Aorta (tissue), 5 donors: ENCODE measurements around the gene ADAMTSL1. TPM values are rescaled to one million over a fixed set of nuclear protein-coding genes. Genes with fewer than 3 reads are reported as not detected.

Source experiments
- ATAC-seq: fragments of 200-7000 bp; cut with Tn5 transposase; one replicate; pipeline ENCODE4 v1.9.1; 2022; ENCODE audit warnings: moderate library complexity; ENCODE audit not compliant: low FRiP score
- DNase-seq, 2 donors: peaks; one replicate each; pipeline ENCODE4 v3.0.0-alpha.2; 2020
- H3K27ac ChIP-seq, 2 donors: one replicate each; pipeline ENCODE4 v1.5.1; 2013; ENCODE audit warnings: low read length in 2 of 2, mild to moderate bottlenecking in 2 of 2, moderate library complexity in 2 of 2, control low read depth in 1 of 2, inconsistent platforms in 1 of 2, low read depth in 1 of 2
- H3K27me3 ChIP-seq, 2 donors: one replicate each; pipeline ENCODE4 v1.6.1; 2013; ENCODE audit warnings: control low read depth in 1 of 2, low read length in 1 of 2, mild to moderate bottlenecking in 1 of 2, moderate library complexity in 1 of 2; ENCODE audit not compliant: insufficient read depth in 2 of 2, control insufficient read depth in 1 of 2
- H3K36me3 ChIP-seq, 2 donors: one replicate each; pipeline ENCODE4 v1.6.1; 2013; ENCODE audit warnings: control low read depth in 1 of 2, low read length in 1 of 2, mild to moderate bottlenecking in 1 of 2; ENCODE audit not compliant: insufficient read depth in 2 of 2, control insufficient read depth in 1 of 2
- H3K4me1 ChIP-seq, 2 donors: one replicate each; pipeline ENCODE4 v1.6.1; 2013; ENCODE audit warnings: low read length in 2 of 2, control low read depth in 1 of 2, mild to moderate bottlenecking in 1 of 2, moderate library complexity in 1 of 2; ENCODE audit not compliant: insufficient read depth in 2 of 2, control insufficient read depth in 1 of 2
- H3K4me3 ChIP-seq, 2 donors: one replicate each; pipeline ENCODE4 v1.5.1; 2013; ENCODE audit warnings: low read length in 2 of 2, control low read depth in 1 of 2, mild to moderate bottlenecking in 1 of 2
- H3K9me3 ChIP-seq: one replicate; pipeline ENCODE4 v1.6.1; 2013; ENCODE audit warnings: mild to moderate bottlenecking, low read length; ENCODE audit not compliant: control insufficient read depth
- WGBS, 2 donors: extraction: QIAGEN DNeasy Blood & Tissue Kit; methylation state at CpG; one replicate each; pipeline ENCODE4 v1.1.7; 2013; 5-methylcytosine and 5-hydroxymethylcytosine counted together
- intact Hi-C, 2 donors: fragments of 100-400 bp; cut with DNase I; formaldehyde crosslinking; loops; one replicate each; pipeline versions ENCODE4 v1.14.2 to v1.15.0; 2022
- polyA plus RNA-seq, 2 donors: library from polyadenylated mRNA; stranded (reverse); fragments of 200-250 nt; gene quantifications; one replicate each; pipeline ENCODE4 v1.2.3, GENCODE V29; 2013
- total RNA-seq, 2 donors: library from RNA; stranded (reverse); fragmentation: NEBNext Ultra II Directional; extraction: Animal tissue kit (Norgen Biotek cat#: 25700); gene quantifications; one replicate each; pipeline ENCODE4 v1.2.1, GENCODE V29; 2021
- donor health status: healthy with polysubstance abuse.
- donor health status: Bipolar disorder and iron deficiency.
- donor health status: DM: no; HTN: no; CAD: no.
- donor health status: DM: no; HTN: no; CAD: no.
- donor health status: DM: yes; HTN: yes; CAD: no.

The ADAMTSL1 gene
- total and polyA plus RNA-seq, 4 donors: 6.6 to 54.2 (median 30.0) TPM

DNA sequence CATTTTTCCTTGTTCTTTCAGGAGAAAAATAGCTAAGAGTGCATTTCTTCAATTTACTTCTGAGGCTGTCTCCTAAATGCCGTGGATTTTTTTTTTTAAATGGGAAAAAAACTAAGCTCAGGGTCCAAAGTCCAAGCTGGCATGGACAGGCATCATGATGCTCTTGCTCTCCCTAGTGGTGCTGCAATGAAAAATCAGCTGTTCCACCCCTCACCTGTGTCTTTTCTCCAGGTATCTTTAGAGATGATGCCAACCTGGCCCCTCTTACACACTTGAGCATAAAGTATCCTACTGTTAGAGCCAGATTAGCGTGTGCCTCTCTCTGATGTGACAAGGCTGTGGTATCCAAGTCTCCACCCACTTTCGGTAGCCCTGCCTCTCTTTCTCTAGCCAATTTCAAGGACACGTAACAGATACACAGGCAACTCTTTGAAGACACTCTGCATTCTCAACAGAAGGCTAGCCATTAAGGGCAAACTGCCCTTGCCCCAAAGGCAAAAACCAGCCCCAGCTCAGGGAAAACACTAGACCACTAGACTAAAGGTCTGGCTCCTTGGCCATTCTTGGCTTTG is 350.2 kb downstream of the ADAMTSL1 start:
- DNase-seq: no peak

DNA sequence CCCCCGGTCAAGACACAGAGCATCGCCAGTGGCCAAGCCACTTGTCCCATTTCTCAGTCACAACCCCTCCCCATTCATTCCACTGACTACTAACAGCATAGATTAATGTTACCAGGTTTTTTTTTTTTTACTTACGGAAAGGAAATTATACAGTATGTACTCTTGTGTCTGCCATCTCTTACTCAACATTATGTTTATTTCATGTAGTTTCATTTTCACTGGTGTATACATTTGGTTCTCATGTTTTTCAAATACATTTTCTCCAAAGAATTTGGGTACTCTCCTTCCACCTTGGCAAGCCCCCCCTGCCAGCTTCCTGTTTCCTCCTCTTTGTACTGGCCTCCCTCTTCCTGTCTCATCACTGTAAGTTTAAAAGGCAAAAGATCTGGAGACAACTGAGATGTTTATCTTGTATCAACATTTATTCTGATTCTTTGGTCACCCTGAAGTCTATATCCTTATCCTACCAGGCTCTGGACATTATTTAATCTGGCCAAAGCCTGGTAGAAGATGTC is 351.8 kb downstream of the ADAMTSL1 start:
- ATAC-seq (no peak), DNase-seq (no peak)
- Histone ChIP-seq H3K4me3 (no peak overlapping the region), H3K4me1 (no peaks in the 10 kb centered on the region), H3K27me3 (no peaks in the 10 kb centered on the region), H3K36me3 (peaks cover 2 to 5% of the 10 kb centered on the region in 2 donors), H3K27ac (no peak overlapping the region), H3K9me3 (no peaks in the 10 kb centered on the region)
- intact Hi-C loops: no loop called here
- WGBS, 2 donors: 95 to 98% methylated on average over 3 of the region's 3 CpGs

More for the DNA sequence above, 350.2 kb downstream of the ADAMTSL1 start:
- H3K9me3 ChIP-seq: no peaks in the 10 kb centered on the region
- H3K4me1 ChIP-seq: no peaks in the 10 kb centered on the region
- no peak overlapping the region for H3K4me3 ChIP-seq
- no peak for ATAC-seq
- intact Hi-C loops: no loop called here
- H3K27ac ChIP-seq: no peak overlapping the region
- H3K27me3 ChIP-seq: no peaks in the 10 kb centered on the region
- WGBS, 2 donors: 88 to 92% methylated on average over 4 of the region's 4 CpGs
- H3K36me3 ChIP-seq: peaks cover 0 to 1% of the 10 kb centered on the region in 2 donors

DNA sequence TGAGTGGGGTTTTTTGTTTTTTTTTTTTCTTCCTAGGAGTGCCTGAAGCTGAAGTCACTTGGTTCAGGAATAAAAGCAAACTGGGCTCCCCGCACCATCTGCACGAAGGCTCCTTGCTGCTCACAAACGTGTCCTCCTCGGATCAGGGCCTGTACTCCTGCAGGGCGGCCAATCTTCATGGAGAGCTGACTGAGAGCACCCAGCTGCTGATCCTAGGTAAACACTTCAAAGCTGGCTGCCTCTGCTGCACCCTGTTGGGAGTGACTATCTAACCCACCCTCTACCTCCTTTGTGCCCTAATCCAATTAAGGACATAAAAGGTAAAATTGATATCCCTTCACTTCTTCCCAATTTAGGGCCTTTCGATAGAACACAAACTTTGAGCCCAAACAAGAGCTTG is 352.3 kb downstream of the ADAMTSL1 start:
- WGBS, 2 donors: 94 to 96% methylated on average over 6 of the region's 6 CpGs
- ATAC-seq (no peak), DNase-seq (no peak)
- Histone ChIP-seq H3K4me1 (no peaks in the 10 kb centered on the region), H3K4me3 (no peak overlapping the region), H3K27ac (no peak overlapping the region), H3K27me3 (no peaks in the 10 kb centered on the region), H3K9me3 (no peaks in the 10 kb centered on the region), H3K36me3 (peaks cover 2 to 4% of the 10 kb centered on the region in 2 donors)
- intact Hi-C loops: no loop called here

- WGBS, 2 donors: 82 to 84% methylated on average over 3 of the region's 3 CpGs
- DNase-seq (no peak), ATAC-seq (no peak)
- H3K36me3 ChIP-seq: peaks cover 2 to 3% of the 10 kb centered on the region in 2 donors
- H3K4me1 ChIP-seq: no peaks in the 10 kb centered on the region
- H3K27ac ChIP-seq: no peak overlapping the region
- H3K9me3 ChIP-seq: no peaks in the 10 kb centered on the region
- intact Hi-C loops: no loop called here
- no peak overlapping the region for H3K4me3 ChIP-seq
- H3K27me3 ChIP-seq: no peaks in the 10 kb centered on the region
Measured at GRCh38 chr9:18829066-18829465, 355.1 kb downstream of the ADAMTSL1 start.

GRCh38 chr9:18829873-18830272 is 355.9 kb downstream of the ADAMTSL1 start:
- DNase-seq: no peak
- intact Hi-C loops: no loop called here
- 80 to 82% methylated on average over 5 of the region's 5 CpGs for WGBS, 2 donors

DNA sequence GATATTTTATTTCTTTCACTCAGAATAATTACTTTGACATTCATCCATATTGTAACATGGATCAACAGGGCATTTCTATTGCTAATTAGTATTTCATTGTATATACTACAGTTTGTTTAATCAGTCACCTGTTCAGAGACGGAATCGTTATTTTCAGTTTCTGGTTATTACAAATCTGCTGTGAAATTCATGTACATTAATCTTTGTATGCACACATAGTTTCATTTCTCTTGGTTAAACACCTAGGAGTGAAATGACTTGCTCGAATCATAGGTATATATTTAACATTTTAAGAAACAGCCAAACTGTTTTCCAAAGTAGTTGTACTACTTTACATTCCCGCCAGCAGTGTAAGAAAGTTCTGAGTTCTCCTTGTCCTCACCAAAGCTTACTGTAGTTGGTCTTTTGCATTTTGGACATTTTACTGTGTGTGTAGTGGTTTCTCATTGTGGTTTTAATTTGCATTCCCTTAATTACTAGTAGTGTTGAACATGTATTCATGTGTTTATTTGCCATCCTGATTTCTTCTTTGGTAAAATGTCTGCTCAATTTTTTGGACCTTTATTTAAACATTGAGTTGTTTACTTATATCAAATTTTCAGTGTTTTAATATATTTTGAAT is 360.9 kb downstream of the ADAMTSL1 start:
- Histone ChIP-seq H3K27ac (no peak overlapping the region), H3K9me3 (peaks cover 1% of the 10 kb centered on the region), H3K4me1 (no peaks in the 10 kb centered on the region), H3K27me3 (no peaks in the 10 kb centered on the region), H3K36me3 (peaks cover under 1% of the 10 kb centered on the region in 2 donors), H3K4me3 (no peak overlapping the region)
- intact Hi-C loops: no loop called here
- 95 to 96% methylated on average over 4 of the region's 4 CpGs for WGBS, 2 donors
- DNase-seq: no peak
- ATAC-seq: no peak

More at GRCh38 chr9:18829873-18830272, 355.9 kb downstream of the ADAMTSL1 start:
- Histone ChIP-seq H3K9me3 (no peaks in the 10 kb centered on the region), H3K27ac (no peak overlapping the region), H3K36me3 (peaks cover 2 to 3% of the 10 kb centered on the region in 2 donors), H3K4me1 (no peaks in the 10 kb centered on the region), H3K27me3 (no peaks in the 10 kb centered on the region), H3K4me3 (no peak overlapping the region)
- no peak for ATAC-seq

DNA sequence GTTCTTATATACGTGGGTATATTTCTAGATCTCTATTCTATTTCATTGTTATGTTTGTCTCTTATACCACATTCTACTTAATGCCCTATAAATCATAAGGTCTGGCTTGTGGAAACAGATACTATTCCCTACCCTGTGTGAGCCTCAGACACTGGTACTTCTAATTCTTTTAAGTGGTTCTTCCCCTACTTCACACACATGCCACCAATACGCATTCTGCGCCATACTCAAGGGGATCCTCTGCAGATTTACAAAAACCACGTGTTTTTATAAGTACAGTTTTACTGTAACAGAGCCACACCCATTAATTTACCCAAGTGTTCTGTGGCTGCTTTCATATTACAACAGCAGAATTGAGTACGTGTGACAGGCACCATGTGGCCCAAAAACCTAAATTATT is 363.4 kb downstream of the ADAMTSL1 start:
- Histone ChIP-seq H3K27ac (no peak overlapping the region), H3K4me3 (no peak overlapping the region), H3K36me3 (no peaks in the 10 kb centered on the region), H3K27me3 (no peaks in the 10 kb centered on the region), H3K9me3 (peaks cover 1% of the 10 kb centered on the region), H3K4me1 (no peaks in the 10 kb centered on the region)
- ATAC-seq (no peak), DNase-seq (no peak)
- WGBS, 2 donors: 91 to 93% methylated on average over 5 of the region's 5 CpGs
- intact Hi-C loops: no loop called here

DNA sequence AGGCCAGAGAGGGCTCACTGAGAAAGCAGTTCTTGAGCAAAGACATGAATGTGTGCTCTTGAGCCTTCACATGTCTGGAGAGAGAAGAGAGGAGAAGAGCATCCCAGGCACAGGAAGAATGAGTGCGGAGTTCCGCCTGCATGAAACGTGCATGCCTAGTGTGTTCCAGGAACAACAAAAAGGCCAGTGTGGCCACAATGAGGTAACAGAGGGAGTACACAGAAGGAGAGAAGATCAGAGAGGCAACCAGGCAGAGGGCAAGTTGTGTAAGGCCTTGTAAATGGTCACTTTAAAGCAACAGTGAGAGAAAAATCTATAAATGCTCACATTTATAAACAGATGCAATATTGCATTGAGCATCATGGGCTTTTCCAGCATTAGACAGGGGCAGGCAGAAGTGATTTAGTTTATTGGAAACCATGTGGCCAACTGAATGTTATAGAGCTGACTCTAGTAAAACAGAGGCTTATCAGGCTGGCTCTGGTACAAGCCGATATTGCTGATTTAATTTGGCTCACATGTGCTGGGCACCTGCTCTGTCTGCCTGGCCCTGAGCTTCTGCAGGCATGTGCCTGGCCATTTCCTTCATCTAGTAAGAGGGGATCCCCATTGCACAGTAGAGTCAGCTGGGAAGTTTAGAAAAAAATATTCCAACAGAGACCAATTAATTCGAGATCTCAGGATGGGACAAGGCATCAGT is 373.8 kb downstream of the ADAMTSL1 start:
- ATAC-seq: no peak
- Histone ChIP-seq H3K27me3 (no peaks in the 10 kb centered on the region), H3K27ac (no peak overlapping the region), H3K4me3 (no peak overlapping the region), H3K36me3 (no peaks in the 10 kb centered on the region), H3K9me3 (no peaks in the 10 kb centered on the region), H3K4me1 (no peaks in the 10 kb centered on the region)
- 71 to 77% methylated on average over 5 of the region's 5 CpGs for WGBS, 2 donors
- no peak for DNase-seq
- intact Hi-C loops: no loop called here
